Fibroblast of villous mesenchyme (primary cell): ENCODE data around the gene YAE1. TPM values are rescaled to one million over a fixed set of nuclear protein-coding genes. Genes with fewer than 3 reads are reported as not detected.

Source experiments
- DNase-seq: peaks from one replicate; pipeline ENCODE4 v3.0.0-alpha.2; 2010; ENCODE audit warnings: low read depth
- H3K4me3 ChIP-seq: 2 replicates; pipeline ENCODE4 v1.5.1; 2011; ENCODE audit warnings: low read depth, mild to moderate bottlenecking, low read length
- CTCF ChIP-seq: IDR thresholded peaks from 2 replicates; pipeline ENCODE4 v1.5.1; 2012; ENCODE audit warnings: low read depth, mild to moderate bottlenecking, low read length; ENCODE audit not compliant: insufficient read depth
- total RNA-seq: library from RNA; depleted of rRNA; stranded (reverse); fragments of >200 nt; gene quantifications from 2 replicates; pipeline ENCODE4 v1.2.3, GENCODE V29; 2012

The YAE1 gene
- total RNA-seq, 1 donor: 56.6 TPM

GRCh38 chr7:39609113-39609934, 43.1 kb downstream of the YAE1 start:
- peak; percentile 51 for DNase-seq
- peak overlapping the region; percentile 33 for H3K4me3 ChIP-seq
- peak; percentile 19 for TF ChIP-seq CTCF

- peak overlapping the region; percentile 33 for H3K4me3 ChIP-seq
- no peak for DNase-seq
- no peak for TF ChIP-seq CTCF
Measured at GRCh38 chr7:39609935-39610263, 43.7 kb downstream of the YAE1 start.

- no peak for TF ChIP-seq CTCF
- no peak for DNase-seq
- no peak overlapping the region for H3K4me3 ChIP-seq
Measured at GRCh38 chr7:39613577-39613976, 47.4 kb downstream of the YAE1 start.

- no peak for TF ChIP-seq CTCF
- no peak overlapping the region for H3K4me3 ChIP-seq
- no peak for DNase-seq
Measured at GRCh38 chr7:39614299-39614698, 48.1 kb downstream of the YAE1 start.

GRCh38 chr7:39615350-39615975, 49.3 kb downstream of the YAE1 start:
- H3K4me3 ChIP-seq: no peak overlapping the region
- no peak for TF ChIP-seq CTCF
- no peak for DNase-seq

- H3K4me3 ChIP-seq: no peak overlapping the region
- DNase-seq: no peak
- TF ChIP-seq CTCF: no peak
Measured at GRCh38 chr7:39616138-39616537, 49.9 kb downstream of the YAE1 start.
